IgD-negative memory B cell (primary cell): ENCODE data around the gene RICTOR. TPM values are rescaled to one million over a fixed set of nuclear protein-coding genes. Genes with fewer than 3 reads are reported as not detected.
A peak's percentile ranks its signal among the peaks of the same experiment; 100 is the strongest.
"Not testable (repeated sequence)": the region's sequence is repeated elsewhere in the genome, so short reads cannot be mapped to it uniquely, and the experiment has no call there.

Experiments used
- H3K27ac Mint-ChIP-seq, 3 donors: one replicate each; pipeline ENCODE4 v1.8.0; 2020 to 2022; ENCODE audit warnings: mild to moderate bottlenecking in 3 of 3, mixed read lengths in 3 of 3, moderate library complexity in 1 of 3
- H3K27me3 Mint-ChIP-seq: one replicate; pipeline ENCODE4 v1.8.0; 2021; ENCODE audit warnings: mixed read lengths
- H3K36me3 Mint-ChIP-seq: one replicate; pipeline ENCODE4 v1.8.0; 2020; ENCODE audit warnings: mild to moderate bottlenecking, mixed read lengths
- H3K4me1 Mint-ChIP-seq, 3 donors: one replicate each; pipeline ENCODE4 v1.8.0; 2020 to 2022; ENCODE audit warnings: mixed read lengths in 3 of 3, mild to moderate bottlenecking in 1 of 3
- H3K4me3 Mint-ChIP-seq, 4 donors: one replicate each; pipeline ENCODE4 v1.8.0; 2020 to 2022; ENCODE audit warnings: mild to moderate bottlenecking in 4 of 4, mixed read lengths in 4 of 4, moderate library complexity in 3 of 4
- H3K9me3 Mint-ChIP-seq, 3 donors: one replicate each; pipeline ENCODE4 v1.8.0; 2020 to 2021; ENCODE audit warnings: mixed read lengths in 3 of 3, mild to moderate bottlenecking in 1 of 3
- polyA plus RNA-seq: library from polyadenylated mRNA; unstranded; fragments of 300-500 nt; fragmentation: Illumina TruSeq; gene quantifications from one replicate; pipeline ENCODE4 v1.2.3, GENCODE V29; 2021

RICTOR gene
- polyA plus RNA-seq, 1 donor from 2014 or later: 11.8 TPM

DNA sequence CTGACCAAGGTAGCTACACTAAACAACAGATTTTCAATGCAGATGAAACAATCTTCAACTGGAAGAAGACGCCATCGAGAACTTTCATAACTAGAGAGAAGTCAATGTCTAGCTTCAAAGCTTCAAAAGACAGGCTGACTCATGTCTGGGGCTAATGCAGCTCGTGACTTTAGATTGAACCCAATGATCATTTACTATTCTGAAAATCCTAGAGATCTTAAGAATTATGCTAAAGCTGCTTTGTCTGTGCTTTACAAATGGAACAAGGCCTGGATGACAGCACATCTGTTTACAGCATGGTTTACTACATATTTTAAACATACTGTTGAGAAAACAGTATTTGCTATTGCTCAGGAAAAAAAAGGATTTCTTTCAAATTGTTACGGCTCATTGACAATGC is 54.9 kb downstream of the RICTOR start:
- no peaks in the 10 kb centered on the region for H3K9me3 Mint-ChIP-seq
- H3K4me1 Mint-ChIP-seq: peaks cover 14 to 25% (median 24%) of the 10 kb centered on the region in 3 donors
- H3K36me3 Mint-ChIP-seq: peaks cover 4% of the 10 kb centered on the region
- H3K27ac Mint-ChIP-seq: no peak overlapping the region
- H3K4me3 Mint-ChIP-seq: no peak overlapping the region
- no peaks in the 10 kb centered on the region for H3K27me3 Mint-ChIP-seq

DNA sequence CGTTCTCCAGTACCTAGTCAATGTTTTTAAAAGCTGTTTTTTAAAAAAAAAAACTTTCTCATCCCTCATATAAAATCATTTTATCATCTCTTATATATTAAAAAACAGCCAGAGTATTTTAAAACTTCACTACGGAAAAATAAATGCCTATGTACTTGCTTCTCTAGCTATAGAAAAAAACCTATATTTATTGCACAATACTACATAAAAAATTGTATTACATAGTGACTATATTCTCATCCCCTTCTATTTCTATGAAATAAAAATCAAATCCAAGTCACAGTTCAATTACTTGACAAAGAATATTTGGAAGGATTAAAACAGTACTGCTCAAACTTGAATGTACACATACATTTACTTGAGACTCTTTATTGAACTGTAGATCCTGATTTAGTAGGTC is 56.7 kb downstream of the RICTOR start:
- H3K4me1 Mint-ChIP-seq: peaks cover 10 to 18% (median 17%) of the 10 kb centered on the region in 3 donors

DNA sequence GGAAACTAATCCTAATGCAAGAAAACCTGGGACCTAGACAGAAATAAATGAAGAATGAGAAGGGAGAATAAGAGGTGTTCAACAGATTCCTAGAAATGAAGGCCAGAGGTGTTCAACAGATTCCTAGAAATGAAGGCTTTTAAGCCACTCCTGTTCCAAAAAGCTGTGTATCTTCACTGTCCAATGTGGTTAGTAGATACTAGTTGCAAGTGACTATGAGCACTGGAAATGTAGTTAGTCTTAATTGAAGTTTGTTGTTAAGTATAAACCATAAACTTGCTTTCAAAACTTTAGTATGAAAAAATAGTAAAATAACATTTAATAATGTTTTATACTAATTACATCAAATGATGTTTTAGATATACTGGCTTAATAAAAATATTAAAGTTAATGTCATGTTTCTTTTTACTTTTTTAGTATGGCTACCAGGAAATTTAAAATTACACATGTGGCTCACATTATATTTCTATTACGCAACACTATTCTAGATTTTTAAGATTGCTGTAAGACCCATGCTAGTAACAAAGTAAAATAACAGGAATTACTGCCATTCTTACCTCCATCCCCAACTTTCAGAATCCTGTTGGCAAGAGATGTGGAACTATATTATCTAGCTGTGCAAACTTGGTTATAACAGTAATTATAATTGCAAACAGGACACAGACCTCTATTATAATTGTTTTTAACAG is 57.5 kb downstream of the RICTOR start:
- no peak overlapping the region for H3K4me3 Mint-ChIP-seq
- peaks cover 0 to 6% (median 3%) of the 10 kb centered on the region in 3 donors for H3K9me3 Mint-ChIP-seq
- H3K36me3 Mint-ChIP-seq: peaks cover 15% of the 10 kb centered on the region
- no peaks in the 10 kb centered on the region for H3K27me3 Mint-ChIP-seq
- peaks cover 7 to 23% (median 13%) of the 10 kb centered on the region in 3 donors for H3K4me1 Mint-ChIP-seq
- peak overlapping the region in 1 of 3 donors; percentile 87 for H3K27ac Mint-ChIP-seq

More for the DNA sequence above, 56.7 kb downstream of the RICTOR start:
- Mint-ChIP-seq H3K9me3 (peaks cover 0 to 1% (median 0%) of the 10 kb centered on the region in 3 donors), H3K36me3 (peaks cover 10% of the 10 kb centered on the region), H3K27ac (peak overlapping the region in 1 of 3 donors; percentile 35), H3K27me3 (no peaks in the 10 kb centered on the region), H3K4me3 (no peak overlapping the region)

DNA sequence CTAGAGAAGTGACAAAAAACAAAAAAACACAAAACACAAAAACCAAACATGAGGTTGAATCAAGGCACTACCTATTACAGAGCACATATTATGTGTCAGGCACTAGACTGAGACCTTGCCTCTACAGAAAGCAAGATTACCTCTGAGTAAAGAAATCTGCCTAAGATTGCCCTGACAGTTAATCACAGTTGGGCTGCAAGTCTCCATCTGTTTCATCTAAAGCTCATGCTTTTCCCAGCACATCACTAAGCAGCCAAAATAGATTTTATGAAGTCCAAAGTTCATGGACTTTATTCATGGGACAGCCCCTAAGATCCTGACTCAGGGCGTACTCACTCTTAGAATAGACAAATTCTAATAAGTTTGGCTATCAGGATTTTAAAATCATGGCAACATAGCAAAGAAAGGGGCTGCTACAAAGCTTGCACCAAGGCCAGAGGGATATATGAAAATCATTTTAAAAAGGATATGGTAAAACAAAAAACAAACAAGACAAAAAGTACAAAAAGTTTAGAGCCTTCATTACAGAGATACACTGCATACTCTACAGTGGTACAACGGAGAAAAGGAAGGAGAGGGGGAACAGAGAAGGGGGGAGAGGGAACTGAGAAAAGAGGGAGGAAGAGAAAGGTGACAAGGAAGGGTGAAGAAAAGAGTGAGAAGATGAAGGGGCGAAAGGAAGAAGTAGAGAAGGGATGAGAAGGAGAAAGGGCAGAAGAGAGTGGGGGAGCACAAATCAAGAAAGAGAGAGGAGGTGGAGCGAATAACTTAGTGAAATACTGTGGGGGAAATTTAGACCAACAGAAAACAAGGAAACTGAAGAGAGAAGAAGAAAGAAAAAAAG is 58.2 kb downstream of the RICTOR start:
- peak overlapping the region in 2 of 3 donors; percentile 87 to 89 for H3K27ac Mint-ChIP-seq
- H3K36me3 Mint-ChIP-seq: peaks cover 15% of the 10 kb centered on the region
- H3K4me3 Mint-ChIP-seq: no peak overlapping the region
- H3K27me3 Mint-ChIP-seq: no peaks in the 10 kb centered on the region
- peaks cover 5 to 17% (median 9%) of the 10 kb centered on the region in 3 donors for H3K4me1 Mint-ChIP-seq
- peaks cover 0 to 9% (median 3%) of the 10 kb centered on the region in 3 donors for H3K9me3 Mint-ChIP-seq

DNA sequence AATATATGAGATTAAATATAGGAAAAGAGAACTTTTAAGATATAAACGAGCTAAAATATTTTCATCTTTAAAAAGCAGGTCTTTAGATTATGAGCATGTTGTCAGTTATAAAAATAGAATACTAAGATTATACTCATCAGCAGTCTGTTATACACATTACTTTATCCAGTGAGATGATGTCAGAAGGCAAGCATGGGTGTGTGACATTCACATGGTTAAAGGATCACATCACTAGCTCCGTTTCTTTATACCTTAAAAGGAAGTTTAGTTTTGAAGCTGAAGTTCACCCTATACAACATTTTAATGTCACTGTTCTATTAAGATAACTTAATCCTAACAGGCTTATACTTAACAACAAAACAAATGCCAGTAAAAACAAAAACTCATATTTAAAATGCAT is 59.6 kb downstream of the RICTOR start:
- Mint-ChIP-seq H3K27ac (no peak overlapping the region), H3K4me3 (no peak overlapping the region), H3K4me1 (peaks cover 3 to 11% (median 10%) of the 10 kb centered on the region in 3 donors), H3K9me3 (peaks cover 0 to 9% (median 3%) of the 10 kb centered on the region in 3 donors), H3K27me3 (no peaks in the 10 kb centered on the region), H3K36me3 (peaks cover 20% of the 10 kb centered on the region)

DNA sequence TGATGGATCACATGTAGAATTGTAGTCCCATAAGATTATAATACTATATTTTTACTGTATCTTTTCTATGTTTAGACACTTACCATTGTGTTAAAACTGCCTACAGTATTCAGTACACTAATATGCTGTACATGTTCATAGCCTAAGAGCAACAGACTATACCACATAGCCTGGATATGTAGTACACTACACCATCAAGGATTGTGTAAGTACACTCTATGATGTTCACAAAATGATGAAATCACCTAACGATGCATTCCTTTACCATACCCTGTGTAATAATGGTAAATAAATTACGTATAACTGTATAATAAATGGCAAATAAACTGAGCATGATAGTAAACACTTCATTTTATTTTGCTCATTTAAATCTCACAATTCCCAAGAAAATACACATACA is 60.3 kb downstream of the RICTOR start:
- Mint-ChIP-seq H3K27me3 (no peaks in the 10 kb centered on the region), H3K9me3 (peaks cover 0 to 9% (median 3%) of the 10 kb centered on the region in 3 donors), H3K27ac (no peak overlapping the region), H3K4me3 (no peak overlapping the region), H3K4me1 (peaks cover 3 to 11% (median 8%) of the 10 kb centered on the region in 3 donors), H3K36me3 (peaks cover 17% of the 10 kb centered on the region)

DNA sequence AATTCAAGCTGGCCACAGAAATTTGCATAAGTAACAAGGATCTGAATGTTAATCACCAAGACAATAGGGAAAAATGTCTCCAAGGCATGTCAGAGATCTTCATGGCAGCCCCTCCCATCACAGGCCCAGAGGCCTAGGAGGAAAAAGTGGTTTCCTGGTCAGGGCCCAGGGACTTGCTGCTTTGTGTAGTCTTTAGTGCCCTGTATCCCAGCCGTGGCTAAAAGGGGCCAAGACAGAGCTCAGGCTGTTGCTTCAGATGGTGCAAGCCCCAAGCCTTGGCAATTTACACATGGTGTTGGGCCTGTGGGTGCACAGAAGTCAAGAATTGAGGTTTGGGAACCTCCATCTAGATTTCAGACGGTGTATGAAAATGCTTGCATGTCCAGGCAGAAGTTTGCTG is 63.2 kb downstream of the RICTOR start:
- H3K4me1 Mint-ChIP-seq: peaks cover 2 to 14% (median 2%) of the 10 kb centered on the region in 3 donors
- H3K27me3 Mint-ChIP-seq, H3K4me3 Mint-ChIP-seq, H3K27ac Mint-ChIP-seq, H3K9me3 Mint-ChIP-seq: not testable (repeated sequence)
- H3K36me3 Mint-ChIP-seq: peaks cover 15% of the 10 kb centered on the region

DNA sequence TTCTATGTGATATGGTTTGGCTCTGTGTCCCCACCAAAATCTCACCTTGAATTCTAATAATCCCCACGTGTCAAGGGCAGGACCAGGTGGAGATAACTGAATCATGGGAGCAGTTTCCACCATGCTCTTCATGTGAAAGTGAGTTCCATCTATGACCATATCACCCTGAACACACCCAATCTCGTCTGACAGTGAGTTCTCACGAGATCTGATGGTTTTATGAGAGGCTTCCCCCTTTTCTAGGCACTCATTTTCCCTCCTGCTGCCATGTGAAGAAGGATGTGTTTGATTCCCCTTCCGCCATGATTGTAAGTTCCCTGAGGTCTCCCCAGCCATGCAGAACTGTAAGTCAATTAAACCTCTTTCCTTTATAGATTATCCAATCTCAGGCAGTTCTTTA is 64.2 kb downstream of the RICTOR start:
- Mint-ChIP-seq H3K27me3 (no peaks in the 10 kb centered on the region), H3K9me3 (peaks cover 0 to 9% (median 3%) of the 10 kb centered on the region in 3 donors)

DNA sequence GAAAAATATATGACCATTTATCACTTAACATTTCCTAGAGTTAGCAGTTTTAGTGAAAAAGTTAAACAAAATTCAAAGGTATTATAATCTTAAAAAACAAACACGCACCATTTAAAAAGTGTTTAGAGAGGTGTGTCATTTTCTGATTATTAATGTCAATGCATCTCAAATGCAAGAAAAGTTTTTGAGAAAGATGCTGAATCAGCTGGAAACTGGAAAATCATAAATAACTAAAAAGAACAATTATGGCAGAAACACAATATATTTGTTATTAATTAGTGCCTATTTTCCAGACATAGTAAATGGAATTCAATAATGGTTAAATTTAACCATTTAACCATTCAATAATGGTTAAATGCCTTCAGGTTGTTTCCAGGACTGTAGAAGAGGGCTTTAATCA is 64.9 kb downstream of the RICTOR start:
- Mint-ChIP-seq H3K27me3 (no peaks in the 10 kb centered on the region), H3K27ac (no peak overlapping the region), H3K4me1 (peaks cover 3 to 19% (median 6%) of the 10 kb centered on the region in 3 donors), H3K36me3 (peaks cover 15% of the 10 kb centered on the region), H3K4me3 (no peak overlapping the region), H3K9me3 (peaks cover 0 to 9% (median 3%) of the 10 kb centered on the region in 3 donors)

More for the DNA sequence above, 64.2 kb downstream of the RICTOR start:
- Mint-ChIP-seq H3K27ac (no peak overlapping the region), H3K4me1 (peaks cover 2 to 18% (median 6%) of the 10 kb centered on the region in 3 donors), H3K36me3 (peaks cover 15% of the 10 kb centered on the region), H3K4me3 (no peak overlapping the region)

DNA sequence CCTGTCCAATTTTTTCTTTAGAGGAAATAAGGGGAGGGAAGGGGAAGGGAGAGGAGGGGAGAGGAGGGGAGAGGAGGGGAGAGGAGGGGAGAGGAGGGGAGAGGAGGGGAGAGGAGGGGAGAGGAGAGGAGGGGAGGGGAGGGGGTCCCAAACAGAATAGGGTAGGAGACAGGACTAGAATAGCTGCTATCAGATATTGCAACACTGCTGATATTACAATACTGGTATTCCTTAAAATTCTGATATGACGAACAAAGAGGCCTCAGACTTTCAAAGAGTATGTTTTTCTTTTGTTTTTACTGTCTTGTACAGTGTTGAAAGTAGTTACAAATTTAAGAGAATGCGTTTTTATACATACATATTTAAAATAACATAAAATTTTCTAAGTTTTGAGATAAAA is 67.5 kb downstream of the RICTOR start:
- Mint-ChIP-seq H3K9me3 (peaks cover 0 to 2% (median 0%) of the 10 kb centered on the region in 3 donors), H3K36me3 (peaks cover 6% of the 10 kb centered on the region), H3K4me1 (peaks cover 7 to 24% (median 11%) of the 10 kb centered on the region in 3 donors), H3K27ac (no peak overlapping the region), H3K4me3 (no peak overlapping the region), H3K27me3 (no peaks in the 10 kb centered on the region)

DNA sequence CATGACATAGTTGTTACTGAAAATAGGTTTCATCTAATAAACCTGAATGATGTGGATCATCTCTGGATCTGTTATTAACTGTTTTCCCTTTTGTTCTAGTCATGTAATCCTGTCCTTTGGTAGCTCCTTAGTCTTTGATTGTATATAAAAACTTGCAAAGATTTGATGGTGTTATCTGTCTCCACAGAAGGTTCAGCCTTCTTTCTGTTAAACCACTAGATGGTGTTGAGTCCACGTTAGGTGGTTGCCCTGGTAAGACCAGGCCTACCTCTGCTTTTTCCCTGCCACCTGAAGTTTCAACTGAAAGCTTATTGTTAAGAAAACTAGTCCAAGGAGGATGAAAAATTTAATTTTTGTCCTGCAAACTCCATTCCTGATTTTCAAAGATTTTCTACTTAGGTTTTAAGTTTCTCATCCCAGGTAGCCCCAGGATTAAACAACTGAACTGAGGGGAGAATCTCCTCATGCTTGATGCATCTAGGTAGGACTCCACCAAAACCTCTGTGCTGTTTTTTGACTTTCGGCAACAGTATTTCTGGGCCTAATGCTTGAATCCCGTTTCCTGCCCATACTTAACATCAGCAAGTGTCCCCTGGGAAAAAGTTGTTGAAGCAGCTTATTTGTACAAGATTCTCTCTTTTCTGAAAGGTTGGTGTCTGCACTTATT is 68.5 kb downstream of the RICTOR start:
- peaks cover 11 to 33% (median 16%) of the 10 kb centered on the region in 3 donors for H3K4me1 Mint-ChIP-seq
- no peak overlapping the region for H3K4me3 Mint-ChIP-seq
- H3K27ac Mint-ChIP-seq: peak overlapping the region in 2 of 3 donors; percentile 57 to 89
- H3K9me3 Mint-ChIP-seq: no peaks in the 10 kb centered on the region
- no peaks in the 10 kb centered on the region for H3K27me3 Mint-ChIP-seq
- peaks cover 5% of the 10 kb centered on the region for H3K36me3 Mint-ChIP-seq

DNA sequence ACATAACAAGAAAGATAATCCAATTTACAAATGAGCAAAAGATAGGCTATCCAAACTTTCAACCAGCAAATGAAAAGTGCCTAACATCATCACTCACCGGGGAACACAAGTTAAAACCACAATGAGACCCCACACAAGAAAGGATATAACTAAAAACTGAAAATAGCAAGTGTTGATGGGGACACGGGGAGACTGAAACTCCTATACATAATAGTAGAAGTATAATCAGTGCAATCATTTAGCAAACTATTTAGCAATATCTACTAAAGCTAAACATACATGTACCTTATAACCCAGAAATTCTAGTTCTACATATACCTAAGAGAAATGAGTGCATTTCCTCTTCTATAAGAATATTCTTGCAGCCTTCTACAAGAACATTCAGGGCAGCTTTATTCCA is 72.5 kb downstream of the RICTOR start:
- Mint-ChIP-seq H3K4me1 (peaks cover 18 to 43% (median 20%) of the 10 kb centered on the region in 3 donors), H3K4me3 (no peak overlapping the region), H3K9me3 (peaks cover 0 to 6% (median 0%) of the 10 kb centered on the region in 3 donors), H3K27me3 (no peaks in the 10 kb centered on the region), H3K27ac (no peak overlapping the region), H3K36me3 (peaks cover 9% of the 10 kb centered on the region)

DNA sequence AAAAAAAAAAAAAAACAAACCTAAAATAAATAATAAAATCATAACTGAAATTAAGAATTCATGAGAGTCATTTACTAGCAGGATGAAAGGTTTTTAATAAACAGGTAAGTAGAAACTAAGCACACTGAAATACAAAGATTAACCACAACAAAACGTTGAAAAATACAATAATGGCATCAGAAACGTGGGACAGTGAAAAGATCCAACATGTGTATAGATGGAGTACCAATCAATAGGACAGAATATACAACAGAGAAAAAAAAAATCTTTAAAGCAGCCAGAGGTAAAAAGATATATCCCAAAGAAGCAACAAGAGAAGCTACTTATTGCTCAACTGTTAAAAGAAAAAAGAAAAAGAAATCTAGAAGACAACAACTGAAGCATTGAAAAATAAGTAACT is 75.2 kb downstream of the RICTOR start:
- H3K27ac Mint-ChIP-seq: peak overlapping the region in 2 of 3 donors; percentile 32 to 85
- H3K36me3 Mint-ChIP-seq: peaks cover 9% of the 10 kb centered on the region
- H3K9me3 Mint-ChIP-seq: peaks cover 0 to 6% (median 0%) of the 10 kb centered on the region in 3 donors
- no peak overlapping the region for H3K4me3 Mint-ChIP-seq
- peaks cover 14 to 29% (median 22%) of the 10 kb centered on the region in 3 donors for H3K4me1 Mint-ChIP-seq
- no peaks in the 10 kb centered on the region for H3K27me3 Mint-ChIP-seq

DNA sequence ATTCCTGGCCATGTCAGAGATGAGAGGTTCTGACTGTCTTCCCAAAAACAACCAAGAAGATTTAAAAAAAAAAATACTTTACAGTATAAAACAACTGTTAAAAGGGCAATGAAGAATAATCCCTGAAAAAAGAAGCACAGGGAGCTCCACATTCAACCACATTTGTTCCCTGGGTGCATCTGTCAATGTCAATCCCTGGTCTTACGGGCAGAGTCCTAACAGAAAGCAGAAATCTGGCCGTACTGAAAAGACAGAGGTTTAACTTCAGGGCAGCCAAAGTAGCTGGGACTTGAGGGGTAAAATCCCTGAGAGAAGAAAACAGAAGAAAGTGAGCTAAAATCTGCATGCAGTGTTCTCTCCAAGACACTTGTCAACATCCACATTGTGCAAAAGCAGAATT is 76.6 kb downstream of the RICTOR start:
- H3K4me1 Mint-ChIP-seq: peaks cover 16 to 25% (median 22%) of the 10 kb centered on the region in 3 donors
- H3K27me3 Mint-ChIP-seq: no peaks in the 10 kb centered on the region
- H3K4me3 Mint-ChIP-seq: no peak overlapping the region
- H3K36me3 Mint-ChIP-seq: peaks cover 10% of the 10 kb centered on the region
- H3K27ac Mint-ChIP-seq: peak overlapping the region in 2 of 3 donors; percentile 17 to 83
- peaks cover 0 to 6% (median 0%) of the 10 kb centered on the region in 3 donors for H3K9me3 Mint-ChIP-seq
